HCT116 (cell line): ENCODE measurements around the gene TMEM169. TPM values are rescaled to one million over a fixed set of nuclear protein-coding genes. Genes with fewer than 3 reads are reported as not detected.

Experiments used
- ATAC-seq: fragments of 200-7000 bp; cut with Tn5 transposase; 2 replicates; pipeline ENCODE4 v1.9.1; 2020; ENCODE audit warnings: mild to moderate bottlenecking, moderate library complexity
- BruUV-seq: library from RNA; stranded (reverse); fragments of 400-500 nt; replicated peaks from 2 replicates; lab custom pipeline; 2021; lab: Mats Ljungman, UMichigan
- CTCF ChIA-PET: fragments of 300-600 bp; sonication (Branson Sonifier 250); formaldehyde crosslinking; loops from one replicate; lab custom pipeline; 2021; ENCODE audit warnings: antibody characterized with exemption; lab: Charles Lee
- POLR2A ChIA-PET: fragments of 300-600, 350-600 bp; sonication (Branson Sonifier 250); formaldehyde crosslinking; loops from one replicate; lab custom pipeline; 2021; ENCODE audit warnings: antibody characterized with exemption; lab: Charles Lee
- RAD21 ChIA-PET, 2 experiments: fragments of 300-600 bp; sonication (Branson Sonifier 250); formaldehyde crosslinking; loops; one replicate each; lab custom pipeline; 2023; ENCODE audit warnings: low total read pairs in 2 of 2; ENCODE audit not compliant: uncharacterized antibody in 2 of 2, unreplicated experiment in 2 of 2, low non-redundant PET in 1 of 2; lab: Charles Lee
- DNase-seq: peaks from one replicate; pipeline ENCODE4 v3.0.0-alpha.2; 2010; ENCODE audit warnings: low read depth, low spot score
- H2AFZ ChIP-seq: fragments of 200-600 bp; shearing (Covaris generic), sonication (generic); 2 replicates; pipeline ENCODE4 v1.6.1; 2017; ENCODE audit warnings: low read depth, mixed run types, mixed read lengths, antibody characterized with exemption, low read length; ENCODE audit not compliant: poor library complexity, severe bottlenecking
- H3K27ac ChIP-seq: 2 replicates; pipeline ENCODE4 v1.5.1; 2012; ENCODE audit warnings: low read depth, low read length
- H3K27me3 ChIP-seq: fragments of 200-600 bp; sonication (generic); 2 replicates; pipeline ENCODE4 v1.6.1; 2016; ENCODE audit warnings: mixed run types, low read length, mixed read lengths; ENCODE audit not compliant: insufficient read depth
- H3K36me3 ChIP-seq, 2 experiments: fragments of 200-500 bp in 1 of 2; fragments of 200-600 bp in 1 of 2; sonication (Bioruptor generic) in 1 of 2; sonication (generic) in 1 of 2; 2 replicates each; pipeline versions ENCODE4 v1.5.1 to v1.6.1; 2014 to 2016; ENCODE audit warnings: low read length in 2 of 2, inconsistent platforms in 1 of 2, mixed read lengths in 1 of 2, mixed run types in 1 of 2; ENCODE audit not compliant: insufficient read depth in 2 of 2, control insufficient read depth in 1 of 2
- H3K4me1 ChIP-seq, 2 experiments: fragments of 200-600 bp in 1 of 2; sonication (generic) in 1 of 2; 2 replicates each; pipeline versions ENCODE4 v1.5.1 to v1.6.1; 2012 to 2017; ENCODE audit warnings: low read length in 2 of 2, inconsistent platforms in 1 of 2, mild to moderate bottlenecking in 1 of 2, mixed read lengths in 1 of 2, mixed run types in 1 of 2, moderate library complexity in 1 of 2; ENCODE audit not compliant: insufficient read depth in 2 of 2, control insufficient read depth in 1 of 2
- H3K4me2 ChIP-seq: fragments of 200-600 bp; sonication (generic); 2 replicates; pipeline ENCODE4 v1.6.1; 2017; ENCODE audit warnings: mixed run types, low read length, mixed read lengths
- H3K4me3 ChIP-seq, 2 experiments: fragments of 200-600 bp in 1 of 2; sonication (generic) in 1 of 2; replicated peaks in 1 of 2; 2 replicates each; pipeline ENCODE4 v1.5.1; 2011 to 2016; ENCODE audit warnings: low read length in 2 of 2, control low read depth in 1 of 2, low read depth in 1 of 2, mild to moderate bottlenecking in 1 of 2, mixed read lengths in 1 of 2, mixed run types in 1 of 2
- H3K79me2 ChIP-seq: fragments of 200-600 bp; sonication (generic); 2 replicates; pipeline ENCODE4 v1.6.1; 2017; ENCODE audit warnings: mild to moderate bottlenecking, mixed run types, low read length, moderate library complexity, mixed read lengths; ENCODE audit not compliant: insufficient read depth
- H3K9ac ChIP-seq: fragments of 200-600 bp; sonication (generic); 2 replicates; pipeline ENCODE4 v1.6.1; 2016; ENCODE audit warnings: low read length, mixed read lengths
- H3K9me2 ChIP-seq: fragments of 200-600 bp; sonication (generic), shearing (Covaris generic); 2 replicates; pipeline ENCODE4 v1.6.1; 2017; ENCODE audit warnings: mixed run types, mild to moderate bottlenecking, moderate library complexity; ENCODE audit not compliant: insufficient read depth
- H3K9me3 ChIP-seq, 2 experiments: fragments of 200-500 bp in 1 of 2; fragments of 200-600 bp in 1 of 2; sonication (Bioruptor generic) in 1 of 2; sonication (generic) in 1 of 2; 2 replicates each; pipeline ENCODE4 v1.6.1; 2014 to 2017; ENCODE audit warnings: low read length in 2 of 2, mixed read lengths in 2 of 2, inconsistent platforms in 1 of 2, low read depth in 1 of 2, mild to moderate bottlenecking in 1 of 2, mixed run types in 1 of 2, moderate library complexity in 1 of 2; ENCODE audit not compliant: control insufficient read depth in 1 of 2, insufficient read depth in 1 of 2
- H4K20me1 ChIP-seq: fragments of 200-600 bp; sonication (generic), shearing (Covaris generic); 2 replicates; pipeline ENCODE4 v1.6.1; 2017; ENCODE audit warnings: mixed run types, mild to moderate bottlenecking, moderate library complexity; ENCODE audit not compliant: insufficient read depth
- CBX3 ChIP-seq: IDR thresholded peaks from 2 replicates; pipeline ENCODE4 v1.6.1; 2012; ENCODE audit warnings: low read depth
- ELF1 ChIP-seq: IDR thresholded peaks from 2 replicates; pipeline ENCODE4 v1.6.1; 2012; ENCODE audit warnings: low read depth, borderline replicate concordance
- EZH2 ChIP-seq: fragments of 200-600 bp; sonication (generic); IDR thresholded peaks from 2 replicates; pipeline ENCODE4 v1.6.1; 2017; ENCODE audit warnings: antibody characterized with exemption, mixed run types
- JUND ChIP-seq: IDR thresholded peaks from 2 replicates; pipeline ENCODE4 v1.6.1; 2012
- RAD21 ChIP-seq: IDR thresholded peaks from 2 replicates; pipeline ENCODE4 v1.6.1; 2012; ENCODE audit warnings: low read depth, mild to moderate bottlenecking
- REST ChIP-seq: IDR thresholded peaks from 2 replicates; pipeline ENCODE4 v1.6.1; 2012; ENCODE audit warnings: low read depth
- SP1 ChIP-seq: IDR thresholded peaks from 2 replicates; pipeline ENCODE4 v1.6.1; 2012; ENCODE audit warnings: low read depth
- SRF ChIP-seq: IDR thresholded peaks from 2 replicates; pipeline ENCODE4 v1.6.1; 2012; ENCODE audit warnings: low read depth
- TCF7L2 ChIP-seq: IDR thresholded peaks from 2 replicates; pipeline ENCODE4 v1.7.0; 2011; ENCODE audit warnings: borderline replicate concordance, inconsistent platforms; ENCODE audit not compliant: insufficient read depth, insufficient read length; ENCODE audit errors: extremely low read depth
- ZFX ChIP-seq: fragments of 450-650 bp; IDR thresholded peaks from 2 replicates; pipeline ENCODE4 v1.6.1; 2017
- ZNF274 ChIP-seq: fragments of 200-500 bp; sonication (Bioruptor generic); IDR thresholded peaks from 2 replicates; pipeline ENCODE4 v1.6.1; 2014; ENCODE audit warnings: mild to moderate bottlenecking, low read depth, low read length, inconsistent platforms
- intact Hi-C: fragments of 100-400 bp; cut with micrococcal nuclease; formaldehyde crosslinking; loops from 2 replicates; pipeline ENCODE4 v1.10.0; 2022
- total RNA-seq: library from RNA; stranded (reverse); gene quantifications from one replicate; pipeline ENCODE4 v1.2.1, GENCODE V29; 2021; ENCODE audit not compliant: unreplicated experiment
- TF ChIP-seq, protein P1 (sequence below): IDR thresholded peaks from 2 replicates; pipeline ENCODE4 v1.6.1; 2012
- TF ChIP-seq, protein P2 (sequence below): IDR thresholded peaks from 2 replicates; pipeline ENCODE4 v1.6.1; 2011; ENCODE audit warnings: mild to moderate bottlenecking, low read length, moderate library complexity; ENCODE audit not compliant: insufficient replicate concordance; ENCODE audit errors: extremely low read depth

TMEM169 gene
- total RNA-seq, 1 experiment from 2014 or later = 0.42 TPM

- H3K9ac ChIP-seq = peak overlapping the region; percentile 66
- ATAC-seq = peak; percentile 7
- no peaks in the 10 kb centered on the region for H3K9me3 ChIP-seq
- H2AFZ ChIP-seq = peak overlapping the region; percentile 29
- CTCF ChIA-PET = interaction anchor here (0.8 to 1.3 kb wide), 4 partner anchors 11 to 58 kb away, joined by 3 to 6 read pairs (median 4); partner anchors contain the start of gene XRCC5
- H4K20me1 ChIP-seq = no peaks in the 10 kb centered on the region
- peak overlapping the region; percentile 74 to 76 for H3K4me3 ChIP-seq
- RAD21 ChIA-PET = no interaction called here
- no peaks in the 10 kb centered on the region for H3K36me3 ChIP-seq
- BruUV-seq = no TSS peak
- peak overlapping the region; percentile 16; the same call in 1 of the 2 replicates for H3K27ac ChIP-seq
- intact Hi-C loops = no loop called here
- H3K4me2 ChIP-seq = peak overlapping the region; percentile 88
- peaks cover 4 to 13% of the 10 kb centered on the region in 2 experiments; a peak in 3 of 4 replicates for H3K4me1 ChIP-seq
- TF ChIP-seq ZFX (no peak), RAD21 (no peak), SP1 (no peak), SRF (no peak), TCF7L2 (no peak), EZH2 (no peak), CBX3 (no peak), ZNF274 (no peak), REST (no peak), ELF1 (no peak), JUND (no peak)
- TF ChIP-seq, protein P1, sequence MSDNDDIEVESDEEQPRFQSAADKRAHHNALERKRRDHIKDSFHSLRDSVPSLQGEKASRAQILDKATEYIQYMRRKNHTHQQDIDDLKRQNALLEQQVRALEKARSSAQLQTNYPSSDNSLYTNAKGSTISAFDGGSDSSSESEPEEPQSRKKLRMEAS = no peak
- TF ChIP-seq, protein P2, sequence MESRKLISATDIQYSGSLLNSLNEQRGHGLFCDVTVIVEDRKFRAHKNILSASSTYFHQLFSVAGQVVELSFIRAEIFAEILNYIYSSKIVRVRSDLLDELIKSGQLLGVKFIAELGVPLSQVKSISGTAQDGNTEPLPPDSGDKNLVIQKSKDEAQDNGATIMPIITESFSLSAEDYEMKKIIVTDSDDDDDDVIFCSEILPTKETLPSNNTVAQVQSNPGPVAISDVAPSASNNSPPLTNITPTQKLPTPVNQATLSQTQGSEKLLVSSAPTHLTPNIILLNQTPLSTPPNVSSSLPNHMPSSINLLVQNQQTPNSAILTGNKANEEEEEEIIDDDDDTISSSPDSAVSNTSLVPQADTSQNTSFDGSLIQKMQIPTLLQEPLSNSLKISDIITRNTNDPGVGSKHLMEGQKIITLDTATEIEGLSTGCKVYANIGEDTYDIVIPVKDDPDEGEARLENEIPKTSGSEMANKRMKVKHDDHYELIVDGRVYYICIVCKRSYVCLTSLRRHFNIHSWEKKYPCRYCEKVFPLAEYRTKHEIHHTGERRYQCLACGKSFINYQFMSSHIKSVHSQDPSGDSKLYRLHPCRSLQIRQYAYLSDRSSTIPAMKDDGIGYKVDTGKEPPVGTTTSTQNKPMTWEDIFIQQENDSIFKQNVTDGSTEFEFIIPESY = no peak
- TF ChIP-seq, all 23 proteins: peak for 0
- Histone ChIP-seq H3K79me2 (no peaks in the 10 kb centered on the region; the same call in 1 of the 2 replicates), H3K27me3 (no peaks in the 10 kb centered on the region), H3K9me2 (no peaks in the 10 kb centered on the region)
- no peak for DNase-seq
- POLR2A ChIA-PET = interaction anchor here (0.8 to 1.3 kb wide), 3 partner anchors 11 to 29 kb away, joined by 3 to 4 read pairs (median 4); partner anchors contain the start of gene XRCC5
Observed at GRCh38 chr2:216081012-216081411, 707 bp upstream of the TMEM169 start.
